Left ventricle myocardium superior (tissue), 1 donor: ENCODE data around the gene RAPGEF3. TPM values are rescaled to one million over a fixed set of nuclear protein-coding genes. Genes with fewer than 3 reads are reported as not detected.

Source experiments
- ATAC-seq: fragments of 200-7000 bp; cut with Tn5 transposase; one replicate; pipeline ENCODE4 v1.9.1; 2020; ENCODE audit warnings: mild to moderate bottlenecking, moderate library complexity
- DNase-seq: peaks from one replicate; pipeline ENCODE4 v3.0.0-alpha.2; 2020
- intact Hi-C: fragments of 100-400 bp; cut with micrococcal nuclease; formaldehyde crosslinking; loops from one replicate; pipeline ENCODE4 v1.11.0; 2022
- long read RNA-seq: library from polyadenylated mRNA; unstranded; transcript quantifications from one replicate; pipeline ENCODE4 v2.0.0, GENCODE V29; 2021
- total RNA-seq: library from RNA; stranded (reverse); fragmentation: NEBNext Ultra II Directional; extraction: Animal tissue kit (Norgen Biotek cat#: 25700); gene quantifications from one replicate; pipeline ENCODE4 v1.2.1, GENCODE V29; 2021
- donor health status: DM: no; HTN: yes; CAD: no; lungs with severe emphysema.

Gene RAPGEF3
- 37.6 TPM for total RNA-seq
- long read RNA-seq, full-length matches to known transcripts = 2 of 27 reads
- long read RNA-seq, partial matches to known transcripts = 13 of 27 reads
- long read RNA-seq, other reads (novel, unspliced or antisense) = 12 of 27 reads

- intact Hi-C loops = no loop called here
- peak; percentile 90 for ATAC-seq
Measured at GRCh38 chr12:47758834-47759690, at the start of gene RAPGEF3. Gene RAPGEF3 (minus strand): TSS chr12:47758880. CDS start chr12:47758556, 324 bp downstream.

GRCh38 chr12:47808050-47808449 is 49.4 kb upstream of the RAPGEF3 start:
- intact Hi-C loops = no loop called here
- ATAC-seq (peak; percentile 36), DNase-seq (peak; percentile 68)

More at GRCh38 chr12:47758834-47759690, at the start of gene RAPGEF3:
- peak; percentile 92 for DNase-seq

- peak; percentile 63 for ATAC-seq
- peak; percentile 69 for DNase-seq
- intact Hi-C loops = no loop called here
Measured at GRCh38 chr12:47807338-47807737, 48.7 kb upstream of the RAPGEF3 start.

GRCh38 chr12:47805417-47805816 is 46.7 kb upstream of the RAPGEF3 start:
- DNase-seq = peak; percentile 15
- no peak for ATAC-seq
- intact Hi-C loops = no loop called here

- intact Hi-C loops = loop anchor here (5.0 kb wide), 1 partner anchor 33 kb away; no protein-coding TSS in a partner anchor
- DNase-seq (no peak), ATAC-seq (peak; percentile 20)
Measured at GRCh38 chr12:47804171-47804570, 45.5 kb upstream of the RAPGEF3 start.

GRCh38 chr12:47803191-47803875 is 44.7 kb upstream of the RAPGEF3 start:
- DNase-seq (no peak), ATAC-seq (no peak)
- intact Hi-C loops = loop anchor here (5.0 kb wide), 1 partner anchor 34 kb away; no protein-coding TSS in a partner anchor

GRCh38 chr12:47802312-47802711 is 43.6 kb upstream of the RAPGEF3 start:
- DNase-seq = no peak
- intact Hi-C loops = loop anchor here (5.0 kb wide), 1 partner anchor 35 kb away; no protein-coding TSS in a partner anchor

GRCh38 chr12:47801904-47802246 is 43.2 kb upstream of the RAPGEF3 start:
- no peak for ATAC-seq
- intact Hi-C loops = loop anchor here (5.0 kb wide), 1 partner anchor 35 kb away; no protein-coding TSS in a partner anchor
- no peak for DNase-seq

More at GRCh38 chr12:47802312-47802711, 43.6 kb upstream of the RAPGEF3 start:
- no peak for ATAC-seq

- DNase-seq (peak; percentile 65), ATAC-seq (peak; percentile 28)
- intact Hi-C loops = loop anchor here (5.0 kb wide), 1 partner anchor 36 kb away; no protein-coding TSS in a partner anchor
Measured at GRCh38 chr12:47801170-47801903, 42.7 kb upstream of the RAPGEF3 start.

GRCh38 chr12:47800582-47800981 is 41.9 kb upstream of the RAPGEF3 start:
- ATAC-seq (no peak), DNase-seq (no peak)
- intact Hi-C loops = loop anchor here (5.0 kb wide), 1 partner anchor 37 kb away; no protein-coding TSS in a partner anchor

GRCh38 chr12:47799357-47799955 is 40.8 kb upstream of the RAPGEF3 start:
- ATAC-seq = peak; percentile 75
- intact Hi-C loops = no loop called here
- peak; percentile 78 for DNase-seq

GRCh38 chr12:47798382-47798948 is 39.8 kb upstream of the RAPGEF3 start:
- intact Hi-C loops = no loop called here
- DNase-seq (no peak), ATAC-seq (no peak)

GRCh38 chr12:47797441-47797840 is 38.8 kb upstream of the RAPGEF3 start:
- peak; percentile 33 for ATAC-seq

GRCh38 chr12:47795814-47796411 is 37.2 kb upstream of the RAPGEF3 start:
- ATAC-seq = no peak

More at GRCh38 chr12:47797441-47797840, 38.8 kb upstream of the RAPGEF3 start:
- intact Hi-C loops = no loop called here
- DNase-seq = peak; percentile 63

GRCh38 chr12:47795121-47795813 is 36.6 kb upstream of the RAPGEF3 start:
- intact Hi-C loops = no loop called here
- no peak for DNase-seq
- no peak for ATAC-seq

More at GRCh38 chr12:47795814-47796411, 37.2 kb upstream of the RAPGEF3 start:
- intact Hi-C loops = no loop called here
- DNase-seq = no peak

GRCh38 chr12:47794679-47795078 is 36.0 kb upstream of the RAPGEF3 start:
- DNase-seq (no peak), ATAC-seq (no peak)
- intact Hi-C loops = no loop called here

GRCh38 chr12:47793015-47793681 is 34.5 kb upstream of the RAPGEF3 start:
- ATAC-seq (no peak), DNase-seq (peak; percentile 18)
- intact Hi-C loops = no loop called here
